Ishikawa (cell line): ENCODE measurements around the gene ZNF878.

Experiments
- CEBPB ChIP-seq: IDR thresholded peaks from 2 replicates; pipeline ENCODE4 v1.6.1; 2012
- CREB1 ChIP-seq: IDR thresholded peaks from 2 replicates; pipeline ENCODE4 v1.6.1; 2012; ENCODE audit warnings: low read depth
- EGR1 ChIP-seq: IDR thresholded peaks from 2 replicates; pipeline ENCODE4 v1.6.1; 2012
- EP300 ChIP-seq: IDR thresholded peaks from 2 replicates; pipeline ENCODE4 v1.6.1; 2012; ENCODE audit warnings: borderline replicate concordance
- FOXM1 ChIP-seq: IDR thresholded peaks from 2 replicates; pipeline ENCODE4 v1.6.1; 2012; ENCODE audit warnings: low read depth, borderline replicate concordance
- NFIC ChIP-seq: IDR thresholded peaks from 2 replicates; pipeline ENCODE4 v1.6.1; 2012
- RAD21 ChIP-seq: IDR thresholded peaks from 2 replicates; pipeline ENCODE4 v1.6.1; 2012; ENCODE audit warnings: low read depth
- TAF1 ChIP-seq: IDR thresholded peaks from 2 replicates; pipeline ENCODE4 v1.6.1; 2012; ENCODE audit warnings: low read depth, mild to moderate bottlenecking
- TCF12 ChIP-seq: IDR thresholded peaks from 2 replicates; pipeline ENCODE4 v1.6.1; 2012; ENCODE audit warnings: low read depth
- TEAD4 ChIP-seq: IDR thresholded peaks from 2 replicates; pipeline ENCODE4 v1.6.1; 2012
- YY1 ChIP-seq: IDR thresholded peaks from 2 replicates; pipeline ENCODE4 v1.6.1; 2012; ENCODE audit warnings: low read depth
- ZBTB7A ChIP-seq: IDR thresholded peaks from 2 replicates; pipeline ENCODE4 v1.6.1; 2012; ENCODE audit warnings: low read depth
- TF ChIP-seq, protein P1 (sequence below): IDR thresholded peaks from 2 replicates; pipeline ENCODE4 v1.6.1; 2012
- TF ChIP-seq, protein P2 (sequence below): IDR thresholded peaks from 2 replicates; pipeline ENCODE4 v1.6.1; 2012; ENCODE audit warnings: low read depth, mild to moderate bottlenecking
- TF ChIP-seq, protein P3 (sequence below): IDR thresholded peaks from 2 replicates; pipeline ENCODE4 v1.6.1; 2012

The ZNF878 gene

DNA sequence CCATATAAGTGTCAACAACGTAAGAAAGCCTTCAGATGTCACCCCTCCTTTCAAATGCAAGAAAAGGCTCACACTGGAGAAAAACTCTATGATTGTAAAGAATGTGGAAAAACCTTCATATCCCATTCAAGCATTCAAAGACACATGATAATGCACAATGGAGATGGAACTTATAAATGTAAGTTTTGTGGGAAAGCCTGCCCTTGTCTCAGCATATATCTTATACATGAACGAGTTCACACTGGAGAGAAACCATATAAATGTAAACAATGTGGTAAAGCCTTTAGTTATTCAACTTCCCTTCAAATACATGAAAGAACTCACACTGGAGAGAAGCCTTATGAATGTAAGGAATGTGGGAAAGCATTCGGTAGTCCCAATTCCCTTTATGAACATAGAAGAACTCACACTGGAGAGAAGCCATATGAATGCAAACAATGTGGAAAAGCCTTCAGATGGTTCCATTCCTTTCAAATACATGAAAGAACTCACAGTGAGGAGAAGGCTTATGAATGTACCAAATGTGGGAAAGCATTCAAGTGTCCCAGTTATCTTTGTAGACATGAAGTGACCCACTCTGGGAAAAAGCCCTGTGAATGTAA is 22.9 kb upstream of the ZNF878 start:
- TF ChIP-seq, protein P1, sequence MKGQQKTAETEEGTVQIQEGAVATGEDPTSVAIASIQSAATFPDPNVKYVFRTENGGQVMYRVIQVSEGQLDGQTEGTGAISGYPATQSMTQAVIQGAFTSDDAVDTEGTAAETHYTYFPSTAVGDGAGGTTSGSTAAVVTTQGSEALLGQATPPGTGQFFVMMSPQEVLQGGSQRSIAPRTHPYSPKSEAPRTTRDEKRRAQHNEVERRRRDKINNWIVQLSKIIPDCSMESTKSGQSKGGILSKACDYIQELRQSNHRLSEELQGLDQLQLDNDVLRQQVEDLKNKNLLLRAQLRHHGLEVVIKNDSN = no peak
- TF ChIP-seq, protein P2, sequence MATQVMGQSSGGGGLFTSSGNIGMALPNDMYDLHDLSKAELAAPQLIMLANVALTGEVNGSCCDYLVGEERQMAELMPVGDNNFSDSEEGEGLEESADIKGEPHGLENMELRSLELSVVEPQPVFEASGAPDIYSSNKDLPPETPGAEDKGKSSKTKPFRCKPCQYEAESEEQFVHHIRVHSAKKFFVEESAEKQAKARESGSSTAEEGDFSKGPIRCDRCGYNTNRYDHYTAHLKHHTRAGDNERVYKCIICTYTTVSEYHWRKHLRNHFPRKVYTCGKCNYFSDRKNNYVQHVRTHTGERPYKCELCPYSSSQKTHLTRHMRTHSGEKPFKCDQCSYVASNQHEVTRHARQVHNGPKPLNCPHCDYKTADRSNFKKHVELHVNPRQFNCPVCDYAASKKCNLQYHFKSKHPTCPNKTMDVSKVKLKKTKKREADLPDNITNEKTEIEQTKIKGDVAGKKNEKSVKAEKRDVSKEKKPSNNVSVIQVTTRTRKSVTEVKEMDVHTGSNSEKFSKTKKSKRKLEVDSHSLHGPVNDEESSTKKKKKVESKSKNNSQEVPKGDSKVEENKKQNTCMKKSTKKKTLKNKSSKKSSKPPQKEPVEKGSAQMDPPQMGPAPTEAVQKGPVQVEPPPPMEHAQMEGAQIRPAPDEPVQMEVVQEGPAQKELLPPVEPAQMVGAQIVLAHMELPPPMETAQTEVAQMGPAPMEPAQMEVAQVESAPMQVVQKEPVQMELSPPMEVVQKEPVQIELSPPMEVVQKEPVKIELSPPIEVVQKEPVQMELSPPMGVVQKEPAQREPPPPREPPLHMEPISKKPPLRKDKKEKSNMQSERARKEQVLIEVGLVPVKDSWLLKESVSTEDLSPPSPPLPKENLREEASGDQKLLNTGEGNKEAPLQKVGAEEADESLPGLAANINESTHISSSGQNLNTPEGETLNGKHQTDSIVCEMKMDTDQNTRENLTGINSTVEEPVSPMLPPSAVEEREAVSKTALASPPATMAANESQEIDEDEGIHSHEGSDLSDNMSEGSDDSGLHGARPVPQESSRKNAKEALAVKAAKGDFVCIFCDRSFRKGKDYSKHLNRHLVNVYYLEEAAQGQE = no peak
- TF ChIP-seq YY1 (no peak), EP300 (no peak), TEAD4 (no peak), RAD21 (no peak), ZBTB7A (no peak), NFIC (no peak), CREB1 (no peak)

DNA sequence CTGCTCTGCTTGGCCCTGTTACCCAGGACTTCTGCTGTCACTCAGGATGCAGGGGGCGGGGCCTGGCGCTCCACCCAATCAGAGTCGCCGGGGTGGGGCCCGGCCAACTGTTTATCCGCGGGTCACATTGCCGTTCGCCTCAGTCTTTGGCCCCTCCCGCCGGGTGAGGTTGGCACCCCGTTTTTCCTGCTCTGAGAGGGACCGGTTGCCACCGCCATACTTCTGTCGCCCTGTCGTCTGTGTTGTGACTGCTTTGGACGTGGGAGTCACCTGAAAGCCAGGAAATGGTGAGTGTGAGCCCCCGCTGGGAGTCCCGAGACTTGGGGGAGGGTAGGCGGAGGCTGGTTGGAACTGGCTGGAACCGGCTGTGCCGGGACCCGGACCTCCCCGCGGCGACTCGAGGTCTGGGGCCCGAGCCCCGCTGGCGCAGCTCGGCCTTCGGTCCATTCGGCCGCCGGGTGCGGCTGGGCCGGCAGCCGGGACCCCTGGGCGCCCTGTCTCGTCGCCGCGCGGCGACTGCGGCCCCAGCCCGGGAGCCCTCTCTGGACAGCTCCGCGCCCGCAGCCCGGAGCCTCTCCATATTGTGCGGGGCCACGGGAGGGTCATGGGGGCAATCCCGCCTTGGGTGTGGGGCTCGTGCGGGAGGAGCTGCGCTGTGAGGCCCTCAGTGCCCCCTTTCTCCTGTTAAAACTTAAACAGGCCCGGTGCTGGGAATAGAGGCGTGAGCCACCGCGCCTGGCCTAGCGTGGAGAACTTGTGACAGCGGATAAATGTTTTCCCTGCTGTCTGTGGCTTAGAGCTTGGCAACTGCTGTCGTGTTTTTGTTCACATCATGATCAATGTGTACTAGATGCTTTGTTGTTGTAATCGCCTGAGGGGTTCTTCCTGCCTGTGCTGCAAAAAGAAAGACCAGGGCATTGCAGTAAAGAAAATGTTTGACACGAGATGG is 12.1 kb upstream of the ZNF878 start, which contains the start of gene ZNF844:
ZNF844 (plus strand) TSS at position 142 of the 949 bp plus-strand sequence; CDS start at position 285, 143 bp downstream.
- TF ChIP-seq EGR1 (no peak; the same call in 1 of the 2 replicates), CEBPB (no peak), NFIC (0 out of 2 replicates have a peak, but pooled peaks have one; percentile 1), EP300 (no peak), TCF12 (no peak), TAF1 (peak; percentile 55; the same call in 1 of the 2 replicates), CREB1 (no peak), TEAD4 (no peak), RAD21 (no peak), ZBTB7A (peak; percentile 37; the same call in 1 of the 2 replicates), FOXM1 (no peak), YY1 (peak; percentile 42; the same call in 1 of the 2 replicates)
- TF ChIP-seq, protein P2 = no peak
- TF ChIP-seq, protein P1 = peak; percentile 58; the same call in 1 of the 2 replicates
- TF ChIP-seq, protein P3, sequence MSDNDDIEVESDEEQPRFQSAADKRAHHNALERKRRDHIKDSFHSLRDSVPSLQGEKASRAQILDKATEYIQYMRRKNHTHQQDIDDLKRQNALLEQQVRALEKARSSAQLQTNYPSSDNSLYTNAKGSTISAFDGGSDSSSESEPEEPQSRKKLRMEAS = no peak; the same call in 1 of the 2 replicates

GRCh38 chr19:12055784-12056183 is 3.0 kb upstream of the ZNF878 start:
- no peak for TF ChIP-seq NFIC
- no peak for TF ChIP-seq ZBTB7A
- no peak for TF ChIP-seq TAF1
- TF ChIP-seq, protein P2 = no peak
- TF ChIP-seq FOXM1 = no peak
- no peak for TF ChIP-seq TEAD4
- no peak for TF ChIP-seq TCF12
- TF ChIP-seq EGR1 = no peak
- no peak for TF ChIP-seq RAD21
- no peak for TF ChIP-seq CREB1
- TF ChIP-seq, protein P3 = no peak
- no peak for TF ChIP-seq EP300
- TF ChIP-seq, protein P1 = no peak
- no peak for TF ChIP-seq CEBPB
- TF ChIP-seq YY1 = no peak
